Ascending aorta (tissue), 2 donors: ENCODE results near the gene ABCB10. TPM values are rescaled to one million over a fixed set of nuclear protein-coding genes. Genes with fewer than 3 reads are reported as not detected.

Experiments
- DNase-seq, 2 donors: peaks; one replicate each; pipeline ENCODE4 v3.0.0-alpha.2; 2019; ENCODE audit warnings: low spot score in 2 of 2
- H3K27ac ChIP-seq, 2 donors: fragments of 200-600 bp; sonication (generic); one replicate each; pipeline ENCODE4 v1.5.1; 2016 to 2017; ENCODE audit warnings: mild to moderate bottlenecking in 1 of 2
- H3K27me3 ChIP-seq: fragments of 200-600 bp; sonication (generic); one replicate; pipeline ENCODE4 v1.5.1; 2017
- H3K36me3 ChIP-seq, 2 donors: fragments of 200-600 bp; sonication (generic); one replicate each; pipeline ENCODE4 v1.5.1; 2016
- H3K4me1 ChIP-seq, 2 donors: fragments of 200-600 bp; sonication (generic); one replicate each; pipeline ENCODE4 v1.5.1; 2016 to 2017; ENCODE audit warnings: mild to moderate bottlenecking in 1 of 2
- H3K4me3 ChIP-seq, 2 donors: fragments of 200-600 bp; sonication (generic); one replicate each; pipeline ENCODE4 v1.5.1; 2016 to 2017; ENCODE audit warnings: mild to moderate bottlenecking in 1 of 2
- H3K9me3 ChIP-seq, 2 donors: fragments of 200-600 bp; sonication (generic); one replicate each; pipeline ENCODE4 v1.5.1; 2016
- intact Hi-C: fragments of 100-400 bp; cut with DNase I; formaldehyde crosslinking; loops from one replicate; pipeline ENCODE4 v1.15.1; 2023
- total RNA-seq: library from RNA; depleted of rRNA; stranded (reverse); fragments of >200 nt; gene quantifications from one replicate; pipeline ENCODE4 v1.1.0, GENCODE V29; 2016
- TF ChIP-seq, protein P1 (sequence below), 3 experiments: fragments of 200-600 bp in 2 of 3; fragments of 450-650 bp in 1 of 3; sonication (generic) in 2 of 3; IDR thresholded peaks; one replicate each; pipeline ENCODE4 v1.5.1; 2016 to 2019; ENCODE audit warnings: antibody characterized with exemption in 3 of 3, mild to moderate bottlenecking in 1 of 3, moderate library complexity in 1 of 3

ABCB10 gene
- total RNA-seq, 1 donor from 2014 or later, result 25.2 TPM

DNA sequence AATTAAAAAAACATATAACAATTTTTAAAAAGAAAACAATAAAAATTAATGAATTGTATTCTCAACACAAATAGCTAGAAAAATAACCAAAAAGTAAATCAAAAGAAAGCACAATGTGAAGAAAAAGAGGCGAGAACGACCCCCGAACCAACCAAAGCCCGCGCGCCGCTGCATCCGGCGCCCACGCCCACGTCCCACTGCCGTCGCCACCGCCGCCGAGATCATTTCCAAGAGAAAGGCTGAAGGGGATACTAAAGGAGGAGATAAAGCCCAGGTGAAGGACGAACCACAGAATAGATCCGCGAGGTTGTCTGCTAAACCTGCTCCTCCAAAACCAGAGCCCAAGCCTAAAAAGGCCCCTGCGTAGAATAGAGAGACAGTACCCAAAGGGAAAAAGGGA is 11.8 kb upstream of the ABCB10 start:
- DNase-seq, result no peak
- H3K36me3 ChIP-seq, result no peaks in the 10 kb centered on the region
- intact Hi-C loops, result no loop called here
- no peaks in the 10 kb centered on the region for H3K27me3 ChIP-seq
- peak overlapping the region in 1 of 2 donors; percentile 31 for H3K27ac ChIP-seq
- no peaks in the 10 kb centered on the region for H3K9me3 ChIP-seq
- peaks cover 0 to 3% of the 10 kb centered on the region in 2 donors for H3K4me1 ChIP-seq
- no peak overlapping the region for H3K4me3 ChIP-seq
- TF ChIP-seq, protein P1, sequence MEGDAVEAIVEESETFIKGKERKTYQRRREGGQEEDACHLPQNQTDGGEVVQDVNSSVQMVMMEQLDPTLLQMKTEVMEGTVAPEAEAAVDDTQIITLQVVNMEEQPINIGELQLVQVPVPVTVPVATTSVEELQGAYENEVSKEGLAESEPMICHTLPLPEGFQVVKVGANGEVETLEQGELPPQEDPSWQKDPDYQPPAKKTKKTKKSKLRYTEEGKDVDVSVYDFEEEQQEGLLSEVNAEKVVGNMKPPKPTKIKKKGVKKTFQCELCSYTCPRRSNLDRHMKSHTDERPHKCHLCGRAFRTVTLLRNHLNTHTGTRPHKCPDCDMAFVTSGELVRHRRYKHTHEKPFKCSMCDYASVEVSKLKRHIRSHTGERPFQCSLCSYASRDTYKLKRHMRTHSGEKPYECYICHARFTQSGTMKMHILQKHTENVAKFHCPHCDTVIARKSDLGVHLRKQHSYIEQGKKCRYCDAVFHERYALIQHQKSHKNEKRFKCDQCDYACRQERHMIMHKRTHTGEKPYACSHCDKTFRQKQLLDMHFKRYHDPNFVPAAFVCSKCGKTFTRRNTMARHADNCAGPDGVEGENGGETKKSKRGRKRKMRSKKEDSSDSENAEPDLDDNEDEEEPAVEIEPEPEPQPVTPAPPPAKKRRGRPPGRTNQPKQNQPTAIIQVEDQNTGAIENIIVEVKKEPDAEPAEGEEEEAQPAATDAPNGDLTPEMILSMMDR (IDR thresholded peaks at IDR 0.05), result no peak

DNA sequence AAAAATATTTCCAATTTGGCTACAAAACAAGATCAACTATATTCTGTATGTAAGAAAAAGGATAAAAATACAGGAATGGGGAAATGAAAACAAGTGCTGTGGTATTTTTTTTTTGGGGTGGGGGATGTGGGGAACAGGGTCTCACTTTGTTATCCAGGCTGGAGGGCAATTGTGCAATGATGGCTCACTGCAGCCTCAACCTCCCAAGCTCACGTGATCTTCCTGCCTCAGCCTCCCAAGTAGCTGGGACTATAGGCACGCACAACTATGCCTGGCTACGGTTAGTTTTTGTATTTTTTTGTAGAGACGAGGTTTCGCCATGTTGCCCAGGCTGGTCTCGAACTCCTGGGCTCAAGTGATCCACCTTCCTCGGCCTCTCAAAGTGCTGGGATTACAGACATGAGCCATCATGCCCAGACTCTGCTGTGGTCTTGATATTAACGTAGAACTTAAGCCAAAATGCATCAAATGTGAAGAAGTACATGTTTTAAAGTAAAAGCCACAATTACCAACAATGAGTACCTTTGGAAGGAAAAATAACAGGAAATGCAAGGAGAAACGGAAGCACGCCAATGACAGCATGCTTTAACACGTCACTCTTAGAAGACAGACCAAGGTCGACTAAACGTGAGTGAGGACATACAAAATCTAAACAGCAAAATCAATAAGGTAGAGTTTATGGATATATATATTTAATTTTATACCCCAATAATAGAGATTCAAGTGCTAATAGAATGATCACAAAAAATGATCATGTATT is 8.8 kb upstream of the ABCB10 start:
- Histone ChIP-seq H3K27ac (no peak overlapping the region), H3K4me1 (peaks cover 0 to 18% of the 10 kb centered on the region in 2 donors), H3K27me3 (no peaks in the 10 kb centered on the region), H3K9me3 (no peaks in the 10 kb centered on the region), H3K36me3 (no peaks in the 10 kb centered on the region), H3K4me3 (no peak overlapping the region)
- TF ChIP-seq, protein P1 (IDR thresholded peaks at IDR 0.05), result no peak
- DNase-seq, result no peak
- intact Hi-C loops, result no loop called here

DNA sequence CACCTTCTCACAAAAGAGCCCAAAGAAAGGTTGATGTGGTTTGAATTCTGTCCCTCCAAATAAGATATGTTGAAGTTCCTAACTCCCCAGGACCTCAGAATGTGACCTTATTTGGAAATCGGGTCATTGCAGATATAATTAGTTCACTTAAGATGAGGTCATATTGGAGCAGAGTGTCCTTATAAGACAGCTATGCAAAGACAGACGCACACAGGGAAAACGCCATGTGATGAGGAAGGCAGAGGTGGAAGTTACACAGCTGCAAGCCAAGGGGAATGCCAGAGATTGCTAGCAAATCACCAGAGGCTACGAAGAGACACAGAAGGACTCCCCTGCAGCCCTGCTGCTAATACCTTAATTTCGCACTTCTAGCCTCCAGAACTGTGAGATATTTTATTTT is 5.2 kb upstream of the ABCB10 start:
- Histone ChIP-seq H3K4me3 (peak overlapping the region; percentile 28 to 60), H3K27me3 (no peaks in the 10 kb centered on the region), H3K36me3 (no peaks in the 10 kb centered on the region), H3K4me1 (peaks cover 0 to 20% of the 10 kb centered on the region in 2 donors), H3K27ac (peak overlapping the region; percentile 77 to 88), H3K9me3 (no peaks in the 10 kb centered on the region)
- DNase-seq, result peak; percentile 59 to 86
- TF ChIP-seq, protein P1 (IDR thresholded peaks at IDR 0.05), result no peak
- intact Hi-C loops, result loop anchor here (1.0 kb wide), 2 partner anchors 16 to 34 kb away; no protein-coding TSS in a partner anchor

DNA sequence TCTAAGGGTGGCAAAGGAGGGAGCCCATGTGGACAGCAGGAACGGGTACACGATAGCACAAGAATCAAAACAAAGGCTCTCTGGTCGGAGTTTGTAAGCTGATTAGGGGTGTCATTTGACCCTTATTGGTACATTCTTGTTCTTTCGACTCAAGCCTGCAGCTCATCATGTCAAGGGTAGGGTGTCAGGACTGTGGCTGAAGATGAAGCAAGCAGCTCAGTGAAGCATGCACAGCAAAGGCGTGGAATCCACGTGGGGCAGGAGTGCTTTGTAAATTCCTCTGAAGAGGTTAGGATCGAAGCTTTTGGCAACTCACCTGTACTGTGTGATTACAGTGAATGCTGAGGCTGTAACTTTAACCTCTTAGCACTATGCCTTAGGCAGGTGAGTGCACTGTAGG is 4.7 kb upstream of the ABCB10 start:
- intact Hi-C loops, result loop anchor here (1.0 kb wide), 2 partner anchors 16 to 34 kb away; no protein-coding TSS in a partner anchor
- Histone ChIP-seq H3K9me3 (no peaks in the 10 kb centered on the region), H3K36me3 (no peaks in the 10 kb centered on the region), H3K4me3 (peak overlapping the region in 1 of 2 donors; percentile 60), H3K27ac (peak overlapping the region; percentile 77 to 88), H3K27me3 (no peaks in the 10 kb centered on the region), H3K4me1 (peaks cover 0 to 20% of the 10 kb centered on the region in 2 donors)
- TF ChIP-seq, protein P1 (IDR thresholded peaks at IDR 0.05), result no peak
- DNase-seq, result no peak

DNA sequence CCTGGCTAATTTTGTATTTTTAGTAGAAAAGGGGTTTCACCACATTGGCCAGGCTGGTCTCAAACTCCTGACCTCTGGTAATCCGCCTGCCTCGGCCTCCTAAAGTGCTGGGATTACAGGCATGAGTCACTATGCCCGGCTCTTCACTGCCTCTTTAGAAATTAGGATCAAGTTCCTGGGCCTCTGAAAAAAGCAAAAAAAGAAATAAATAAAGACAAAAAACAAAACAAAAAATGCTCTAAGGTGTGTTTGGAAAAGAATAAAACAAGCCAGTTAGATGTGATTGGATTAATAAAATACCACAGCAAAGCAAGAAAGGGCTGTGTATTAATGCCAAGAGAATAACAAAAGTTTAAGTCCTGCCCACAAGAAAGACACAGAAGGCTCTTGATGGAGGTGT is 4.2 kb upstream of the ABCB10 start:
- Histone ChIP-seq H3K4me1 (peaks cover 0 to 20% of the 10 kb centered on the region in 2 donors), H3K4me3 (no peak overlapping the region), H3K27me3 (no peaks in the 10 kb centered on the region), H3K36me3 (no peaks in the 10 kb centered on the region), H3K27ac (peak overlapping the region; percentile 77 to 88), H3K9me3 (no peaks in the 10 kb centered on the region)
- no peak for DNase-seq
- intact Hi-C loops, result loop anchor here (1.0 kb wide), 2 partner anchors 17 to 35 kb away; no protein-coding TSS in a partner anchor
- TF ChIP-seq, protein P1 (IDR thresholded peaks at IDR 0.05), result no peak
